Mucosa of descending colon (tissue), 3 donors: Measurements from ENCODE around the gene COA8. TPM values are rescaled to one million over a fixed set of nuclear protein-coding genes. Genes with fewer than 3 reads are reported as not detected.

ENCODE experiments used
- ATAC-seq: fragments of 200-7000 bp; cut with Tn5 transposase; one replicate; pipeline ENCODE4 v1.9.1; 2020; ENCODE audit warnings: mild to moderate bottlenecking, moderate library complexity
- DNase-seq, 3 donors: peaks; one replicate each; pipeline ENCODE4 v3.0.0-alpha.2; 2020
- H3K36me3 ChIP-seq: fragments of 200-600 bp; one replicate; pipeline ENCODE4 v1.8.0; 2021; ENCODE audit warnings: low read depth, mild to moderate bottlenecking
- H3K4me1 ChIP-seq: fragments of 200-600 bp; one replicate; pipeline ENCODE4 v1.8.0; 2021; ENCODE audit warnings: low read depth, mild to moderate bottlenecking
- H3K4me3 ChIP-seq: fragments of 200-600 bp; one replicate; pipeline ENCODE4 v1.8.0; 2021; ENCODE audit warnings: mild to moderate bottlenecking
- H3K9me3 ChIP-seq: fragments of 200-600 bp; one replicate; pipeline ENCODE4 v1.8.0; 2021; ENCODE audit warnings: mild to moderate bottlenecking
- CTCF ChIP-seq: fragments of 200-600 bp; IDR thresholded peaks from one replicate; pipeline ENCODE4 v1.8.0; 2022; ENCODE audit warnings: antibody characterized with exemption, mild to moderate bottlenecking
- intact Hi-C, 2 donors: fragments of 100-400 bp; cut with DNase I in 1 of 2; cut with micrococcal nuclease in 1 of 2; formaldehyde crosslinking; loops; one replicate each; pipeline versions ENCODE4 v1.11.0 to v1.11.1; 2022; cut with DNase I, micrococcal nuclease
- total RNA-seq, 3 donors: library from RNA; stranded (reverse); fragmentation: NEBNext Ultra II Directional in 2 of 3; extraction: Animal tissue kit (Norgen Biotek cat#: 25700) in 2 of 3; gene quantifications; one replicate each; pipeline versions ENCODE4 v1.2.1 to v1.2.4, GENCODE V29; 2021 to 2023
- donor health status: DM: no; HTN: no; CAD: no; lungs with moderate emphysema.
- donor health status: DM: no; HTN: no; CAD: no.
- donor health status: DM: no; HTN: yes; CAD: no.

The COA8 gene
- total RNA-seq, 3 donors from 2014 or later, result 29.3 to 47.3 (median 36.5) TPM

GRCh38 chr14:103517721-103518421 lies 44.9 kb upstream of the COA8 start:
- intact Hi-C loops, result no loop called here
- Histone ChIP-seq H3K4me1 (peaks cover 25% of the 10 kb centered on the region), H3K4me3 (no peak overlapping the region), H3K9me3 (no peaks in the 10 kb centered on the region), H3K36me3 (no peaks in the 10 kb centered on the region)
- DNase-seq (peak in 2 of 3 donors; percentile 60 to 65), ATAC-seq (no peak)
- no peak for TF ChIP-seq CTCF

- no peak overlapping the region for H3K4me3 ChIP-seq
- peak; percentile 44 for ATAC-seq
- peak; percentile 90 for TF ChIP-seq CTCF
- DNase-seq, result peak; percentile 73 to 86 (median 84)
- no peaks in the 10 kb centered on the region for H3K9me3 ChIP-seq
- H3K4me1 ChIP-seq, result peaks cover 23% of the 10 kb centered on the region
- H3K36me3 ChIP-seq, result no peaks in the 10 kb centered on the region
- intact Hi-C loops, result no loop called here
Measured at GRCh38 chr14:103518422-103519042, 44.2 kb upstream of the COA8 start.

GRCh38 chr14:103519043-103519836 lies 43.5 kb upstream of the COA8 start:
- TF ChIP-seq CTCF, result no peak
- DNase-seq, result peak in 2 of 3 donors; percentile 37 to 55
- no peak for ATAC-seq
- Histone ChIP-seq H3K36me3 (no peaks in the 10 kb centered on the region), H3K4me3 (no peak overlapping the region), H3K4me1 (peaks cover 23% of the 10 kb centered on the region), H3K9me3 (no peaks in the 10 kb centered on the region)
- intact Hi-C loops, result no loop called here

DNA sequence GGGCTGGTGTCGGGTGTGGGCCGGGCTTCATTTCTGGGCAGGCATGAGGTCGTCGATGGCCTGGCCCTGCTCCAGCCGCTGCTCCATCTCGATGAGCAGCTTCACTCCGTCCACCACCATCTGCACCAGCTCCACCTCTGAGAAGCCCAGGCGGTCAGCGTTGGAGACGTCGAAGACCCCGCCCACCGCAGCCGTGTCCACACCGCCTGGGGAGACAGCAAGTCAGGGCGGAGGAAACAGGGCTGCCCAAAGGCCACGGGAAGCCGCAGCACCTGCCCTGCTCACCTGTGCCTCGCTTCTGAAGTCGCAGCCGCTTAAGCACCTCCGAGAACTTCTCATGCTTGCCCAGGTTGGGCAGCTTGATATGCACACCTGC lies 42.9 kb upstream of the COA8 start:
- no peaks in the 10 kb centered on the region for H3K36me3 ChIP-seq
- ATAC-seq (no peak), DNase-seq (peak in 2 of 3 donors; percentile 57 to 59)
- no peak for TF ChIP-seq CTCF
- H3K9me3 ChIP-seq, result no peaks in the 10 kb centered on the region
- H3K4me3 ChIP-seq, result no peak overlapping the region
- intact Hi-C loops, result no loop called here
- H3K4me1 ChIP-seq, result peaks cover 28% of the 10 kb centered on the region

DNA sequence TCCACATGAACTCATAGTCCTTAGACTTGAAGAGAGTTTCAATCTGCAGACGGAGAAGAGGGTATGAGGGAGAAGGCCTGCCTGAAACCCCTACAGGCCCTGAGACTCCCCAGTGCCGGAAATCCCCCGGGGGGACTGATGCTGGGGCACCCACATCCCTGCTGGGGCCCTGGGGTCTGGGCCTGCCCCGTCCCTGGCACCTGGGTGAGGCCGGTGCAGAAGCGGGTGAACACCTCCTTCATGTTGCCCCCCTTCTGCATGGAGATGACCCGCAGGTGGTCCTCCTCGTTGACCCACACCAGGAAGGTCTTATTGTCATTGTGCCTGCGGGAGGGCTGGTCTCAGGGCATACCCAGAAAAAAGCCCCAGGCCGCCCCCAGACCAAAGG lies 42.5 kb upstream of the COA8 start:
- peak in 1 of 3 donors; percentile 58 for DNase-seq
- no peak for ATAC-seq
- Histone ChIP-seq H3K4me1 (peaks cover 32% of the 10 kb centered on the region), H3K36me3 (no peaks in the 10 kb centered on the region), H3K4me3 (peak overlapping the region; percentile 52), H3K9me3 (no peaks in the 10 kb centered on the region)
- intact Hi-C loops, result no loop called here
- no peak for TF ChIP-seq CTCF
